C1 segment of cervical spinal cord (tissue), 14 donors: ENCODE results near the gene EMC9.
A peak's percentile ranks its signal among the peaks of the same experiment; 100 is the strongest.

Experiments
- DNase-seq, 14 donors: peaks; one replicate each; lab custom pipeline; 2025; lab: John Stamatoyannopoulos, UW

Gene EMC9, protein sequence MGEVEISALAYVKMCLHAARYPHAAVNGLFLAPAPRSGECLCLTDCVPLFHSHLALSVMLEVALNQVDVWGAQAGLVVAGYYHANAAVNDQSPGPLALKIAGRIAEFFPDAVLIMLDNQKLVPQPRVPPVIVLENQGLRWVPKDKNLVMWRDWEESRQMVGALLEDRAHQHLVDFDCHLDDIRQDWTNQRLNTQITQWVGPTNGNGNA

GRCh38 chr14:24141097-24141880 lies at the start of gene EMC9:
Gene EMC9 (minus strand): TSS chr14:24141591. CDS start chr14:24141304, 287 bp downstream.
- DNase-seq = peak; percentile 90 to 99 (median 98)

GRCh38 chr14:24190416-24190815 lies 49.0 kb upstream of the EMC9 start:
- no peak for DNase-seq

DNA sequence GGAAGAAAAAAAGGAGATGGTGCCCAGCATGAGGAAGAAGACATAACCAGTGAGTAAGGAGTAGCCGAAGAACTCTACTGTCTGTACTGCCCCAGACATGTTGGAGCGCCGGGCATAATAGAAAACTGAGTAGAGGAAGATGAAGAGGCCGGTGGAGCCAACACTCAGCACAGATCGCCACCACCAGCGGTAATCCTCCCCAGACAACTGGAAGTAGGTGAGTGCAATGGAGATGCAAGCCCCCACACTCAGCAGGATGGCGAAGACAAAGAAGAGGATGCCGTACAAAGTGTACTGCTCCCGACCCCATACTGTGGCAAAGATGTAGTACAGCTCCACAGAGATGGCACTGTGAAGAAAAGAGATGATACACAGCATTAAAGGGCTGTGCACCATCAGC lies 48.1 kb upstream of the EMC9 start:
- no peak for DNase-seq

GRCh38 chr14:24189059-24189375 lies 47.6 kb upstream of the EMC9 start:
- DNase-seq = no peak

DNA sequence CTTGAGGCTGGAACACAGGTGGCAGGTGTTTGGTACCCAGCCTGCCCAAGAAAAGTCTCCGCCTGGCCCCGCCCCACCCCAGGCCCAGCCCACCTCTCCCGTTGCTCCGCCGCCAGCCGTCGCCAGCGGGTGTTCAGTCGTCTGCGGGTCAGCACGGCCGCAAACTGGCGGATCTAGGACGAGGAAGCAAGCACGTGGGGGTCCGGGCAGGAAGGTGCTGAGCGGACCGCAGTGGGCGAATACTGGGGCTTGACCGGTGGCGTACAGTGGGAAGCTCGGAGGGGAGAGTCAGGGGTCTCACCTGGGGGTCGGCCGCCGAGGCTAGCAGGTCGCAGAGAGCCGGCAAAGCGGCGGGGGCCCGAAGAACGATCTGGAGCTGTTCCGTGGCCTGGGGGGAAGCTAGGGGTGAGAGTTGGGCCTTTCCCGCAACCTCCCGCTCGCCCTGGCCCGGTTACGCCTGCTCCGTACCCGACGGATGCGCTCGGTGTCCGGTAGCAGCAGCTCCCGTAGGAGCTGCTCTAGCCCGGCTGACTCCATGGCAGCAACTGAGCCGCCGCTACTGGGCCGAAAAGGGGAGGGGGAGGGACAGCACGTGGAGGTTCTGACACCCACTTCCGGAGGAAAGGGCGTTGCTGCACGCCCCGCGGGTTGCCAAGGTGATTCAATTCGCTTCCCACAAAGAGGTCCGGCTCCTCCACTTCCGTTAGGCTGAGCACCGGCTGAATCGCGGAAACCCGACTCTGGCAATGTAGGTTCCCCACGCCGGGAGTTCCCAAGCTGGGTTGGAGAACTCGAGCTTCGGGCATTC lies 47.1 kb upstream of the EMC9 start, which contains the start of gene IPO4:
IPO4 (minus strand) TSS at position 566 of the 808 bp plus-strand sequence; CDS start at position 537, 29 bp downstream.
- peak; percentile 51 to 96 (median 88) for DNase-seq

GRCh38 chr14:24187539-24187915 lies 46.1 kb upstream of the EMC9 start:
- no peak for DNase-seq

- DNase-seq = no peak
Observed at GRCh38 chr14:24186831-24187538, 45.6 kb upstream of the EMC9 start.

DNA sequence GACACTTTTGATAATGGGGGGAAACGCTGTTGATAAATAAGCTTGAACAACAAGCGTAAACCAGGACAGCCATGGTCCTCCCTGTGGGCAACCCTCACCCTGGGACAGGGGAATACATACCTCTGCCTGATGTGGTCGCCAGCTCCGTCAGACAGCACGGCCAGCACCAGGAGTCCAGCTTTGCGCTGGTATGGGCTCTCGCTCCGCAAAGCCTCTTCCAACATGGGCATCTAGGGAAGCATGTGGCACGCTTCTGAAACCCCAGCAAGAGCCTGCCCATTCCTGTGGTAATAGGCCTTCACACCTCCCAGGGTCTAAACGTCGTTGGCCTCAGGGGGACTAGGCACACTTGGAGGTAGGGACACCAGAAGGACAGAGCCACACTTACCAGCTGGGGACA lies 44.4 kb upstream of the EMC9 start:
- no peak for DNase-seq

DNA sequence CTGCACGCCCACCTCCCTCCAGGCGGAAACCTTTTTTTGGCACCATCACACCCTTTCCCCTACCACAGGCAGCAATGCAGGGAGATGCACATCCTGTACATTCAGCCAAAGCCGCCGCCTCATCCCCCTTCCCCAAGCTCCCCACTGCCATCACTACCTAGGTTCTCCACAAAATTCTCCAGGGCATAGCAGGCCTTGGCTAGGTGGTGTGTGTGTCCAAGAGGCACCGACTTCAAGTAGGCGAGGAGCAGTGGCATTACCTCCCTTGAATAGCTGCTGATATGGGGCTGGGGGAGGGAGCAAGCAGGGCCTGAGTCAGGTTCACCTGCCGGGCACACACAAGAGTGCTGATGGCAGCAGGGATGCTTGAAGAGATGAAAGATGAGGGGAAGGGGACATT lies 43.6 kb upstream of the EMC9 start:
- no peak for DNase-seq

DNA sequence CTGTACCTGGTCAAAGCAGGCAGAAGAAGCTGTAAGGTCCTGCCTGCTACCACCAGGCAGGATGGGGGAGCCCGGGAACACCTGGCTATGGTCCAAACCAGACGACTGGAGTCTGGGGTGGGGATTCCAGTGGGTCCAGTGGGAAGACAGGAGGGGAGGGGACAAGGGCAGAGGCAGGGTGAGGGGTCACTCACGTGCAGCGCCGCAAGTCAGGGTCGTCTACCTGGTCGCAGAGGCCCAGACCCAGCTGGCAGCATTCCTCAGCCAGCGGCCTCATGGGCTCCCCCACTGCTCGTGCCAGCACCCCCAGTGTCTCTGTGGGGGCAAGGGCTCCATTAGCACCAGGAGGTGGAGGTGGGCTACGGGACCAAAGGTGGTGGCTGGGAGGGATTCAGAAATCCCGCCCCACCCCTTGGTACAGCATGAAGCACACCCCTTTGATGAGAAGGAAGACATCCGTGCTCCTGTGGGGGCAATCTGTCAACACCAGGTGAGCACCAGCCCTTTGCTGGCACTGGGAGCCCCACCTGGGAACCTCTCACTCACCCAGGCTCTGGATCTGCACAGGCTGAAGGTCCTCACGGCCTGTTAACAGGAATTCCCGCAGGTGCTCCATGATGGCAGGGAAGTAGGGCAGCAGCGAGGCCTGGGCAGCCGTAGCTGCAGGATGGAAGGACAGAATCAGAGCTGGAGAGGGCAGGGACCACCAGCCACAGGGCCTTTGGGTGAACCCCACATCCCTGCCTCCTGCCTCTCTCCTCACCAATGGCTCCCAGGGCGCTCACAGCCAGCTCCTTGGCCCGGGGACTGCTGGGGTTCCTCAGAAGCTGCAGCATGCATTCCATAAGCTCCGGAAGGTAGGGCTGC lies 42.9 kb upstream of the EMC9 start:
- DNase-seq = no peak

GRCh38 chr14:24183014-24183481 lies 41.7 kb upstream of the EMC9 start:
- DNase-seq = no peak

DNA sequence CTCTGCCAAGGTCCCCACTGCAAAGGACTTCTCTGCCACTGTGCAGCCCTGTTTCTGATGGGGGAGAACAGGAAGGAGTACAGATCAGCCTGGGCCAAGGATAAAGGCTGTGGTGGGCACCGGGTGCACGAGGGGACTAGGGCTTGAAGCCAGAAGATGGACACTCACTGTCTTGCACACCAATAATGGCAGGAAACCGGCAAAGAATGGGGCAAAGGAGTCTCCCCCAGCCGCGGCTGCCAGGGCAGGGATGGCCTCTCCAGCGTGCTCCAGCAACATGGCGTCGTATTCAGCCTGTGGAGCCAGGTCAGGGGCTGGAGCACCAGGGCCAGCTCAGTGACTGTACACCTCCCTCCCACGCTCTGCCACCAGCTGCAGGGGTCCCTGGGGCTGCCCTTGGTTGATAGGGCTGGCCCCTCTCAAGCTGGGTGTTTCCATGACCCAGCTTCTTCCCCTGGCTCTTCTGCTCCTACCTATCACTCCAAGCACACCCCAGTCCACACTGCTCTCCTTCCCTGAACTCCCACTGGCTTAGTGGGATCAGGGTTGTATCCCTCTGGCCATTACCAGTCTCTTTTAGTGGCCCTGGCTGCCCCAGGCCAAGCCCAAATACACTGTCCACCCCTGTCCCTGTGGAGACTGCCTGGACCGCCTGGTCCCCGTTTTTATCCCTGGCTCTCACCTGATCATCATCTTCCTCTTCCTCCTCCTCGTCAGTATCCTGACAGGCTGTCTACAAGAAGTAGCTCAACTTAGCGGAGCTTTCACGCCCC lies 40.9 kb upstream of the EMC9 start:
- no peak for DNase-seq

DNA sequence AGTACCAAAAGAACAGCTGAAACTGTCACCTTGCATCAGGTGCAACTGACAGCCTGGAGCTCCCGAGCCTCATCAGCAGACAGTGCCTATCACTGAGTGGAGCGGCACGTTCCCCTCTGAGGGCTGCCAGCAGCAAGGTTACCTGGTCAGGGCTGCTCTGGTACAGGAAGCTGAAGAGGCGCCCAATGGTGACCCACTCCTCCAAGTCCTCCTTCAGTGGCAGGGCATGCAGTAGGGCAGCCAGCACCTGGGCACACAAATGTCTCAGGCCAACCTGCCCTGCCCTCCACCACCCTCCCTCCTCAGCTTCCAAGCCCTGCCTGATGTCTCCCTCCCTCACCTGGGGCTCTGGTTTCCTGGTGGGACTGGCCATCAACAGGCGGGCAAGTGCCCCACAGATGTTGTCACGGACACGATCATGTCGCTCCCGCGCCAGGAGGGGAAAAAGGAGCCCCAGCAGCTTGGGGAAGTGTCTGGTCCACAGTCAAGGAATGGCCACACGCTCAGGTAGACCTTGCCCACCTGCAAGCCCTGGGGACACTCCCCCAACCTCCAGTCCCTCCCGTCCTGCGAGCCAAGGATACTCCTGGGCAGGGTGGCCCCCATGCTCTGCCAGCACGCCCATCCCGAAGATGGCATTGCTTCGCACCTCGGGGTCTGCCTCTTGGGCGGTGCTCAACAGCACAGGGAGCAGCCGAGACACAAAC lies 40.1 kb upstream of the EMC9 start:
- DNase-seq = no peak

DNA sequence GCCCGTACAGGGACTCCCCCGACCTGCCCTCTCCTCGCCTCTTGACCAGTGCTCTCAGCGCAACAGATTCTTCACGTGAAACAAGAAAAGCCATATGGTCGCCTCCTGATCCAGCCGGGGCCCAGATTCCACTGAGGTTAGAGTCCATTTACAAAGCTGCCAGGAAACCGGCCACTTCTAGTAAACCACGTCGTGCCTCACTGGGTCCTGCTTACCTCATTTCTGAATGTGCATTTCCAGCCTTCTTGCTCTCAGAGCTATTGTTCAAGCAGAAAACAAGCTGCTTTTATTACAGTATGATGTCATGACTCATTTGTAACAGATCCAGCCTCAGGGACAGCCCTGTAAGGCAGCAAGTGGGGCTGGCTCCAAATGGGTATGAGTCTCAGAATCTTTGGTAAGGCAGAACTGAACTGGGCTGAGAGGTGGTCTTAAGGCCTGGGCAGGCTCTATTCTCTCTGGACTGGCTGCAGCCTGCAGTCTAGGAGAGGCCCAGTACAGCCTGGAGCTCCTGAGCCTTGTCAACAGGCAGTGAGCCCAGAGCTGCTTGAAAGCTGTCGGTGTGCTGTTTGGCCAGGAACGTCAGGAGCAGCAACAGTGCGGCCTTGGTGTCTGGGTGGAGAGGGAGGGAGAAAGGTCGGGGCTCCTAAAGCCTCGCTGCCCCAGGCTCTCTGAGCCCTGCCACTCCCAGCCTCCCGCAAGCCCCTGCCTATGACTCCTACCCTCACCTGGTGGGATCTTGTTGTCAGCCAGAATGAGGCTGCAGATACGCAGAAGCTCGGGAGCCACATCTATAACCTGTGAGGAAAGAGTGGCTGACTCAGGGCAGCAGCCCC lies 38.8 kb upstream of the EMC9 start:
- DNase-seq = peak in 8 of 14 donors; percentile 14 to 78 (median 30)

GRCh38 chr14:24179294-24179960 lies 38.0 kb upstream of the EMC9 start:
- no peak for DNase-seq

DNA sequence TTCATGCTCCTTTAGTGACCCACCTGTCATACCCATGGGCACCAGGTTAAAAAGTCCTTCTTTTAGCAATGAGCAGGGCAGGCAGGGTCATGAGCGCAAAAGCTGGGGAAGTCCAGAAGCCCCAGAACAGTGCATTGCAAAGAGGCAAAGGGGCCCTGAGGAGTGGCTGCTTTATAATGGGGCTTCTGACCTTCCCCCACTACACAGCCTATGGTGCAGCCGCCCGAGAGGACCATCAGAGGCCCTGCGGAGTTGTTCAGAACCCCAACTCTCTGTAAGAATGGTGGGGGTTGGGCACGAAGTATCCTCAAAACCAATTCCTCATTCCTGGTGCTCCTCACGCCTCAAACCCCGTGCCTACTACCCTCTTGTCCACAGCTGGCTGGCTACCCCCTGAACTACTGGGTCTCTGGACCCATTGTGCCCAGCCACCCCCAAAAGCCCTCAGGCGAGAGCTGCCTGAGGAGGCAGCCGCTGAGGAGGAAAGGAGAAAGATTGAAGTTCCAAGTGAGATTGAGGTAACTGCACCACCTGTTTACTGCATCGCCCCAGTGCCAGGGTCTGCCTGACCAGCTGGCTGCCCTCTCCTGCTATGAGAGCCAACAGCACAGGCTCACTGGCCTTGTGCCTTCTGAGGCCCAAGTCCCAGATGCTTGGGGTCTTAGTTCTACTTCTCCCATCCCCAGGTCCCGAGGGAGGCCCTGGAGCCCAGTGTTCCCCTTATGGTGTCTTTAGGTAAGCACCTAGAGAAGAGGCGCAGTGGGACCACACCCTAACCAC lies 37.2 kb upstream of the EMC9 start:
- no peak for DNase-seq

DNA sequence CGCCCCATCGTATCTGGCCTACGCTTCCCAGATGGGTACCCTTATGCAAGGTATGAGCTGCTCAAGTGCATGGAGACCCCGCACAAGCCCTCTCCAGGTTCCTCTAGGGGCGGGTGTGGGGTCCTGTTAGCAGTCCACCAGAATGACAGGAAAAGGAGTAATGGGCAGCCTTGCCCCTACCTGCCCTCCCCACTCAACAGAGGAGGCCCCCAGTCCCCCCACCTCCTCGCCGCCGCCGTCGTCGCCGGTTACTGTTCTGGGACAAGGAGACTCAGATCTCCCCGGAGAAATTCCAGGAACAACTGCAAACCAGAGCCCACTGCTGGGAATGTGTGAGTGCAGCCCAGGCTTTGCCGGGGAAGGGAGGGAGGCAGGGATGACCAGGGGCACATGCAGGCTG lies 36.5 kb upstream of the EMC9 start:
- no peak for DNase-seq
